HCT116 (cell line): ENCODE data around the gene VPS41. TPM values are rescaled to one million over a fixed set of nuclear protein-coding genes. Genes with fewer than 3 reads are reported as not detected.

Source experiments
- ATAC-seq: fragments of 200-7000 bp; cut with Tn5 transposase; 2 replicates; pipeline ENCODE4 v1.9.1; 2020; ENCODE audit warnings: mild to moderate bottlenecking, moderate library complexity
- BruUV-seq: library from RNA; stranded (reverse); fragments of 400-500 nt; replicated peaks from 2 replicates; lab custom pipeline; 2021; lab: Mats Ljungman, UMichigan
- CTCF ChIA-PET: fragments of 300-600 bp; sonication (Branson Sonifier 250); formaldehyde crosslinking; loops from one replicate; lab custom pipeline; 2021; ENCODE audit warnings: antibody characterized with exemption; lab: Charles Lee
- POLR2A ChIA-PET: fragments of 300-600, 350-600 bp; sonication (Branson Sonifier 250); formaldehyde crosslinking; loops from one replicate; lab custom pipeline; 2021; ENCODE audit warnings: antibody characterized with exemption; lab: Charles Lee
- RAD21 ChIA-PET, 2 experiments: fragments of 300-600 bp; sonication (Branson Sonifier 250); formaldehyde crosslinking; loops; one replicate each; lab custom pipeline; 2023; ENCODE audit warnings: low total read pairs in 2 of 2; ENCODE audit not compliant: uncharacterized antibody in 2 of 2, unreplicated experiment in 2 of 2, low non-redundant PET in 1 of 2; lab: Charles Lee
- DNase-seq: peaks from one replicate; pipeline ENCODE4 v3.0.0-alpha.2; 2010; ENCODE audit warnings: low read depth, low spot score
- H2AFZ ChIP-seq: fragments of 200-600 bp; shearing (Covaris generic), sonication (generic); 2 replicates; pipeline ENCODE4 v1.6.1; 2017; ENCODE audit warnings: low read depth, mixed run types, mixed read lengths, antibody characterized with exemption, low read length; ENCODE audit not compliant: poor library complexity, severe bottlenecking
- H3K27ac ChIP-seq: 2 replicates; pipeline ENCODE4 v1.5.1; 2012; ENCODE audit warnings: low read depth, low read length
- H3K27me3 ChIP-seq: fragments of 200-600 bp; sonication (generic); 2 replicates; pipeline ENCODE4 v1.6.1; 2016; ENCODE audit warnings: mixed run types, low read length, mixed read lengths; ENCODE audit not compliant: insufficient read depth
- H3K36me3 ChIP-seq, 2 experiments: fragments of 200-500 bp in 1 of 2; fragments of 200-600 bp in 1 of 2; sonication (Bioruptor generic) in 1 of 2; sonication (generic) in 1 of 2; 2 replicates each; pipeline versions ENCODE4 v1.5.1 to v1.6.1; 2014 to 2016; ENCODE audit warnings: low read length in 2 of 2, inconsistent platforms in 1 of 2, mixed read lengths in 1 of 2, mixed run types in 1 of 2; ENCODE audit not compliant: insufficient read depth in 2 of 2, control insufficient read depth in 1 of 2
- H3K4me1 ChIP-seq, 2 experiments: fragments of 200-600 bp in 1 of 2; sonication (generic) in 1 of 2; 2 replicates each; pipeline versions ENCODE4 v1.5.1 to v1.6.1; 2012 to 2017; ENCODE audit warnings: low read length in 2 of 2, inconsistent platforms in 1 of 2, mild to moderate bottlenecking in 1 of 2, mixed read lengths in 1 of 2, mixed run types in 1 of 2, moderate library complexity in 1 of 2; ENCODE audit not compliant: insufficient read depth in 2 of 2, control insufficient read depth in 1 of 2
- H3K4me2 ChIP-seq: fragments of 200-600 bp; sonication (generic); 2 replicates; pipeline ENCODE4 v1.6.1; 2017; ENCODE audit warnings: mixed run types, low read length, mixed read lengths
- H3K4me3 ChIP-seq, 2 experiments: fragments of 200-600 bp in 1 of 2; sonication (generic) in 1 of 2; replicated peaks in 1 of 2; 2 replicates each; pipeline ENCODE4 v1.5.1; 2011 to 2016; ENCODE audit warnings: low read length in 2 of 2, control low read depth in 1 of 2, low read depth in 1 of 2, mild to moderate bottlenecking in 1 of 2, mixed read lengths in 1 of 2, mixed run types in 1 of 2
- H3K79me2 ChIP-seq: fragments of 200-600 bp; sonication (generic); 2 replicates; pipeline ENCODE4 v1.6.1; 2017; ENCODE audit warnings: mild to moderate bottlenecking, mixed run types, low read length, moderate library complexity, mixed read lengths; ENCODE audit not compliant: insufficient read depth
- H3K9ac ChIP-seq: fragments of 200-600 bp; sonication (generic); 2 replicates; pipeline ENCODE4 v1.6.1; 2016; ENCODE audit warnings: low read length, mixed read lengths
- H3K9me2 ChIP-seq: fragments of 200-600 bp; sonication (generic), shearing (Covaris generic); 2 replicates; pipeline ENCODE4 v1.6.1; 2017; ENCODE audit warnings: mixed run types, mild to moderate bottlenecking, moderate library complexity; ENCODE audit not compliant: insufficient read depth
- H3K9me3 ChIP-seq, 2 experiments: fragments of 200-500 bp in 1 of 2; fragments of 200-600 bp in 1 of 2; sonication (Bioruptor generic) in 1 of 2; sonication (generic) in 1 of 2; 2 replicates each; pipeline ENCODE4 v1.6.1; 2014 to 2017; ENCODE audit warnings: low read length in 2 of 2, mixed read lengths in 2 of 2, inconsistent platforms in 1 of 2, low read depth in 1 of 2, mild to moderate bottlenecking in 1 of 2, mixed run types in 1 of 2, moderate library complexity in 1 of 2; ENCODE audit not compliant: control insufficient read depth in 1 of 2, insufficient read depth in 1 of 2
- H4K20me1 ChIP-seq: fragments of 200-600 bp; sonication (generic), shearing (Covaris generic); 2 replicates; pipeline ENCODE4 v1.6.1; 2017; ENCODE audit warnings: mixed run types, mild to moderate bottlenecking, moderate library complexity; ENCODE audit not compliant: insufficient read depth
- CEBPB ChIP-seq: IDR thresholded peaks from 2 replicates; pipeline ENCODE4 v1.6.1; 2012; ENCODE audit warnings: low read depth
- EGR1 ChIP-seq: IDR thresholded peaks from 2 replicates; pipeline ENCODE4 v1.6.1; 2012; ENCODE audit warnings: low read depth
- ELF1 ChIP-seq: IDR thresholded peaks from 2 replicates; pipeline ENCODE4 v1.6.1; 2012; ENCODE audit warnings: low read depth, borderline replicate concordance
- EZH2 ChIP-seq: fragments of 200-600 bp; sonication (generic); IDR thresholded peaks from 2 replicates; pipeline ENCODE4 v1.6.1; 2017; ENCODE audit warnings: antibody characterized with exemption, mixed run types
- FOSL1 ChIP-seq: IDR thresholded peaks from 2 replicates; pipeline ENCODE4 v1.6.1; 2012; ENCODE audit warnings: low read depth
- JUND ChIP-seq: IDR thresholded peaks from 2 replicates; pipeline ENCODE4 v1.6.1; 2012
- POLR2A ChIP-seq: IDR thresholded peaks from 2 replicates; pipeline ENCODE4 v1.7.0; 2011; ENCODE audit warnings: borderline replicate concordance; ENCODE audit not compliant: insufficient read depth, insufficient read length; ENCODE audit errors: extremely low read depth
- RAD21 ChIP-seq: IDR thresholded peaks from 2 replicates; pipeline ENCODE4 v1.6.1; 2012; ENCODE audit warnings: low read depth, mild to moderate bottlenecking
- SIN3A ChIP-seq: IDR thresholded peaks from 2 replicates; pipeline ENCODE4 v1.6.1; 2012; ENCODE audit warnings: low read depth
- SP1 ChIP-seq: IDR thresholded peaks from 2 replicates; pipeline ENCODE4 v1.6.1; 2012; ENCODE audit warnings: low read depth
- SRF ChIP-seq: IDR thresholded peaks from 2 replicates; pipeline ENCODE4 v1.6.1; 2012; ENCODE audit warnings: low read depth
- TCF7L2 ChIP-seq: IDR thresholded peaks from 2 replicates; pipeline ENCODE4 v1.7.0; 2011; ENCODE audit warnings: borderline replicate concordance, inconsistent platforms; ENCODE audit not compliant: insufficient read depth, insufficient read length; ENCODE audit errors: extremely low read depth
- YY1 ChIP-seq: IDR thresholded peaks from 2 replicates; pipeline ENCODE4 v1.6.1; 2011; ENCODE audit warnings: low read length, low read depth, moderate library complexity, mild to moderate bottlenecking; ENCODE audit not compliant: insufficient replicate concordance; ENCODE audit errors: extremely low read depth
- ZFX ChIP-seq: fragments of 450-650 bp; IDR thresholded peaks from 2 replicates; pipeline ENCODE4 v1.6.1; 2017
- ZNF274 ChIP-seq: fragments of 200-500 bp; sonication (Bioruptor generic); IDR thresholded peaks from 2 replicates; pipeline ENCODE4 v1.6.1; 2014; ENCODE audit warnings: mild to moderate bottlenecking, low read depth, low read length, inconsistent platforms
- intact Hi-C: fragments of 100-400 bp; cut with micrococcal nuclease; formaldehyde crosslinking; loops from 2 replicates; pipeline ENCODE4 v1.10.0; 2022
- total RNA-seq: library from RNA; stranded (reverse); gene quantifications from one replicate; pipeline ENCODE4 v1.2.1, GENCODE V29; 2021; ENCODE audit not compliant: unreplicated experiment
- TF ChIP-seq, protein P1 (sequence below): IDR thresholded peaks from 2 replicates; pipeline ENCODE4 v1.6.1; 2012; ENCODE audit warnings: low read depth
- TF ChIP-seq, protein P2 (sequence below): IDR thresholded peaks from 2 replicates; pipeline ENCODE4 v1.6.1; 2012
- TF ChIP-seq, protein P3 (sequence below): IDR thresholded peaks from 2 replicates; pipeline ENCODE4 v1.6.1; 2012

Gene VPS41
- total RNA-seq, 1 experiment from 2014 or later, result 72.2 TPM

DNA sequence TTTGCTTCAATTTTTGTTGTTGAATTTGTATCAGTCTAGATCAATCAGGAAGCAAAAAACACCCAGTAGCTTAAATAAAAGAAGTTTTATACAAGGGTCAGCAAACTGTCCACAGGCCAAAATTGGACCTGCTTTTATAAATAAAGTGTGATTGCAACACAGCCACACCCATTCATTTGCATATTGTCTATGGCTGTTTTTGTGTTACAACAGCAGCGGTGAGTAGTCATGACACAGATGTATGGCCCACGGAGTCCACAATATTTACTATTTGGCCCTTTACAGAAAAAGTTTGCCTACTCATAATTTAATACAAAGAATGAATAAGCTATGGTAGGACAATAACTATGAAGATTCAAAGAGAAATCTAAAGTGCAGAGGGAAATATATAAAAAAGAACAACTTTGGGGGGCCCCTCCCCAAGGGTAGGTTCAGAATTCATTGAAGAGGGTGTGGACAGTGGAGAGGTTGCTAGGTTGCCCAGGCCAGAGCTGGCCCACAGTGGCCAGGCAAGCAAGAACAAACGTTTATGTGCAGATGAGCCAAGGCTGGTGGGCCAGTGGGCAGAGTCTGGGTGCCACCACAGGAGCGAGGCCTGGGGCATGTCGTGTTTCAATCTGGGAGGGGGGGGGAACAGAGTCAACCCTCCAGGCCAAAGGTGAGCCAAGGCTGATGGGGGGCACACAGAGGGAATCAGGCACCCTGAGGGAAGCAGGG lies 230.9 kb downstream of the VPS41 start:
- TF ChIP-seq, protein P1, sequence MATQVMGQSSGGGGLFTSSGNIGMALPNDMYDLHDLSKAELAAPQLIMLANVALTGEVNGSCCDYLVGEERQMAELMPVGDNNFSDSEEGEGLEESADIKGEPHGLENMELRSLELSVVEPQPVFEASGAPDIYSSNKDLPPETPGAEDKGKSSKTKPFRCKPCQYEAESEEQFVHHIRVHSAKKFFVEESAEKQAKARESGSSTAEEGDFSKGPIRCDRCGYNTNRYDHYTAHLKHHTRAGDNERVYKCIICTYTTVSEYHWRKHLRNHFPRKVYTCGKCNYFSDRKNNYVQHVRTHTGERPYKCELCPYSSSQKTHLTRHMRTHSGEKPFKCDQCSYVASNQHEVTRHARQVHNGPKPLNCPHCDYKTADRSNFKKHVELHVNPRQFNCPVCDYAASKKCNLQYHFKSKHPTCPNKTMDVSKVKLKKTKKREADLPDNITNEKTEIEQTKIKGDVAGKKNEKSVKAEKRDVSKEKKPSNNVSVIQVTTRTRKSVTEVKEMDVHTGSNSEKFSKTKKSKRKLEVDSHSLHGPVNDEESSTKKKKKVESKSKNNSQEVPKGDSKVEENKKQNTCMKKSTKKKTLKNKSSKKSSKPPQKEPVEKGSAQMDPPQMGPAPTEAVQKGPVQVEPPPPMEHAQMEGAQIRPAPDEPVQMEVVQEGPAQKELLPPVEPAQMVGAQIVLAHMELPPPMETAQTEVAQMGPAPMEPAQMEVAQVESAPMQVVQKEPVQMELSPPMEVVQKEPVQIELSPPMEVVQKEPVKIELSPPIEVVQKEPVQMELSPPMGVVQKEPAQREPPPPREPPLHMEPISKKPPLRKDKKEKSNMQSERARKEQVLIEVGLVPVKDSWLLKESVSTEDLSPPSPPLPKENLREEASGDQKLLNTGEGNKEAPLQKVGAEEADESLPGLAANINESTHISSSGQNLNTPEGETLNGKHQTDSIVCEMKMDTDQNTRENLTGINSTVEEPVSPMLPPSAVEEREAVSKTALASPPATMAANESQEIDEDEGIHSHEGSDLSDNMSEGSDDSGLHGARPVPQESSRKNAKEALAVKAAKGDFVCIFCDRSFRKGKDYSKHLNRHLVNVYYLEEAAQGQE, result no peak
- TF ChIP-seq EZH2, result no peak
- TF ChIP-seq SRF, result no peak
- TF ChIP-seq TCF7L2, result no peak
- no peak for TF ChIP-seq ZNF274
- TF ChIP-seq SIN3A, result no peak
- TF ChIP-seq, protein P2, sequence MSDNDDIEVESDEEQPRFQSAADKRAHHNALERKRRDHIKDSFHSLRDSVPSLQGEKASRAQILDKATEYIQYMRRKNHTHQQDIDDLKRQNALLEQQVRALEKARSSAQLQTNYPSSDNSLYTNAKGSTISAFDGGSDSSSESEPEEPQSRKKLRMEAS, result no peak
- TF ChIP-seq, protein P3, sequence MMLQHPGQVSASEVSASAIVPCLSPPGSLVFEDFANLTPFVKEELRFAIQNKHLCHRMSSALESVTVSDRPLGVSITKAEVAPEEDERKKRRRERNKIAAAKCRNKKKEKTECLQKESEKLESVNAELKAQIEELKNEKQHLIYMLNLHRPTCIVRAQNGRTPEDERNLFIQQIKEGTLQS, result no peak
- no peak for TF ChIP-seq EGR1
- no peak for TF ChIP-seq YY1
- TF ChIP-seq CEBPB, result no peak
- TF ChIP-seq ELF1, result no peak
- no peak for TF ChIP-seq JUND
- no peak for TF ChIP-seq SP1
- no peak for TF ChIP-seq ZFX
- TF ChIP-seq RAD21, result no peak
- TF ChIP-seq FOSL1, result no peak
- TF ChIP-seq POLR2A, result no peak
- no TSS peak for BruUV-seq
- H3K79me2 ChIP-seq, result no peaks in the 10 kb centered on the region
- no peaks in the 10 kb centered on the region for H3K36me3 ChIP-seq
- ChIA-PET CTCF (no interaction called here), RAD21 (no interaction called here), POLR2A (no interaction called here)
- no peak overlapping the region for H3K9ac ChIP-seq
- H3K4me3 ChIP-seq, result no peak overlapping the region
- H3K27me3 ChIP-seq, result peaks cover 54% of the 10 kb centered on the region
- no peak overlapping the region for H2AFZ ChIP-seq
- H3K9me2 ChIP-seq, result no peaks in the 10 kb centered on the region
- ATAC-seq (no peak), DNase-seq (no peak)
- no peak overlapping the region for H3K27ac ChIP-seq
- H3K4me2 ChIP-seq, result no peak overlapping the region
- no peaks in the 10 kb centered on the region for H3K9me3 ChIP-seq
- intact Hi-C loops, result no loop called here
- no peaks in the 10 kb centered on the region for H3K4me1 ChIP-seq
- no peaks in the 10 kb centered on the region for H4K20me1 ChIP-seq
